ENCODE data around the gene C14orf119. TPM values are rescaled to one million over a fixed set of nuclear protein-coding genes. Genes with fewer than 3 reads are reported as not detected.

The C14orf119 gene
- total RNA-seq, 1 donor from 2014 or later, result 50.3 TPM

GRCh38 chr14:23058654-23059504, 36.4 kb upstream of the C14orf119 start:
- intact Hi-C loops (cut with micrococcal nuclease), result loop anchor here (1.0 to 10.0 kb wide), 11 partner anchors 10 to 1144 kb away; partner anchors contain the start of genes ACIN1, C14orf119, DAD1 and PRMT5

- intact Hi-C loops (cut with micrococcal nuclease), result no loop called here
Observed at GRCh38 chr14:23060536-23061260, 34.6 kb upstream of the C14orf119 start.

- intact Hi-C loops (cut with micrococcal nuclease), result no loop called here
Observed at GRCh38 chr14:23062002-23062401, 33.3 kb upstream of the C14orf119 start.

- intact Hi-C loops (cut with micrococcal nuclease), result no loop called here
Observed at GRCh38 chr14:23063601-23064000, 31.7 kb upstream of the C14orf119 start.

- intact Hi-C loops (cut with micrococcal nuclease), result loop anchor here (5.0 kb wide), 1 partner anchor 41 kb away; no protein-coding TSS in a partner anchor
Observed at GRCh38 chr14:23066368-23066767, 28.9 kb upstream of the C14orf119 start.

GRCh38 chr14:23066855-23067744, 28.2 kb upstream of the C14orf119 start:
- intact Hi-C loops (cut with micrococcal nuclease), result loop anchor here (5.0 kb wide), 1 partner anchor 40 kb away; no protein-coding TSS in a partner anchor

- intact Hi-C loops (cut with micrococcal nuclease), result loop anchor here (2.0 to 5.0 kb wide), 3 partner anchors 39 to 233 kb away; no protein-coding TSS in a partner anchor
Observed at GRCh38 chr14:23067847-23068788, 27.2 kb upstream of the C14orf119 start.

GRCh38 chr14:23068789-23069412, 26.4 kb upstream of the C14orf119 start:
- intact Hi-C loops (cut with micrococcal nuclease), result loop anchor here (1.0 to 5.0 kb wide), 6 partner anchors 11 to 232 kb away; no protein-coding TSS in a partner anchor

- intact Hi-C loops (cut with micrococcal nuclease), result loop anchor here (1.0 to 5.0 kb wide), 6 partner anchors 11 to 231 kb away; no protein-coding TSS in a partner anchor
Observed at GRCh38 chr14:23069413-23069806, 25.9 kb upstream of the C14orf119 start.

- intact Hi-C loops (cut with micrococcal nuclease), result loop anchor here (1.0 to 2.0 kb wide), 4 partner anchors 25 to 141 kb away; partner anchors contain the start of genes ACIN1, C14orf119 and PRMT5
Observed at GRCh38 chr14:23070262-23071129, 24.8 kb upstream of the C14orf119 start.

GRCh38 chr14:23071244-23071920, 23.9 kb upstream of the C14orf119 start:
- intact Hi-C loops (cut with micrococcal nuclease), result loop anchor here (1.0 to 2.0 kb wide), 4 partner anchors 24 to 142 kb away; partner anchors contain the start of genes ACIN1, C14orf119 and PRMT5

GRCh38 chr14:23071921-23072539, 23.3 kb upstream of the C14orf119 start:
- intact Hi-C loops (cut with micrococcal nuclease), result loop anchor here (1.0 to 2.0 kb wide), 4 partner anchors 23 to 143 kb away; partner anchors contain the start of genes ACIN1, C14orf119 and PRMT5

GRCh38 chr14:23074906-23075305, 20.4 kb upstream of the C14orf119 start:
- intact Hi-C loops (cut with micrococcal nuclease), result no loop called here

- intact Hi-C loops (cut with micrococcal nuclease), result loop anchor here (2.0 kb wide), 1 partner anchor 32 kb away; no protein-coding TSS in a partner anchor
Observed at GRCh38 chr14:23076785-23077408, 18.4 kb upstream of the C14orf119 start.

GRCh38 chr14:23077962-23078361, 17.3 kb upstream of the C14orf119 start:
- intact Hi-C loops (cut with micrococcal nuclease), result loop anchor here (2.0 kb wide), 1 partner anchor 31 kb away; no protein-coding TSS in a partner anchor

- intact Hi-C loops (cut with micrococcal nuclease), result no loop called here
Observed at GRCh38 chr14:23078692-23079116, 16.6 kb upstream of the C14orf119 start.
